K562 (cell line): ENCODE results near the gene AGBL1. TPM values are rescaled to one million over a fixed set of nuclear protein-coding genes. Genes with fewer than 3 reads are reported as not detected.

Source experiments
- CEBPB ChIP-seq: fragments of 450-650 bp; IDR thresholded peaks from 2 replicates; pipeline ENCODE4 v1.6.1; 2016; ENCODE audit warnings: missing genetic modification characterization, missing compliant biosample characterization
- KAT8 ChIP-seq: fragments of 450-650 bp; IDR thresholded peaks from 2 replicates; pipeline ENCODE4 v1.6.1; 2016; ENCODE audit warnings: low read depth, mild to moderate bottlenecking
- MAFG ChIP-seq: fragments of 450-650 bp; conservative IDR thresholded peaks from 2 replicates; pipeline ENCODE4 v1.6.1; 2016; ENCODE audit warnings: missing genetic modification characterization, missing compliant biosample characterization
- MAFK ChIP-seq: IDR thresholded peaks from 2 replicates; pipeline ENCODE4 v1.6.1; 2011; ENCODE audit warnings: low read length, improper control_type of control experiment
- MGA ChIP-seq: fragments of 450-650 bp; IDR thresholded peaks from 2 replicates; pipeline ENCODE4 v1.6.1; 2016; ENCODE audit warnings: mild to moderate bottlenecking, moderate library complexity
- MIER1 ChIP-seq: fragments of 450-650 bp; IDR thresholded peaks from 2 replicates; pipeline ENCODE4 v1.6.1; 2016; ENCODE audit warnings: antibody characterized with exemption, mild to moderate bottlenecking, low read depth
- PPARD ChIP-seq: fragments of 250-450 bp; sonication (Bioruptor Pico); IDR thresholded peaks from 2 replicates; pipeline ENCODE4 v1.8.0; 2022; ENCODE audit warnings: inconsistent platforms, mild to moderate bottlenecking, moderate library complexity
- PURB ChIP-seq: sonication (generic); formaldehyde crosslinking; IDR thresholded peaks from 2 replicates; pipeline ENCODE4 v1.9.0; 2021; ENCODE audit warnings: low read depth, mild to moderate bottlenecking, missing genetic modification reagents
- TEAD4 ChIP-seq, 2 experiments: sonication (generic) in 1 of 2; formaldehyde crosslinking in 1 of 2; IDR thresholded peaks; 2 replicates each; pipeline versions ENCODE4 v1.6.1 to v1.8.0; 2012 to 2022; ENCODE audit warnings: borderline replicate concordance in 1 of 2, inconsistent platforms in 1 of 2, low read length in 1 of 2, mild to moderate bottlenecking in 1 of 2, missing genetic modification reagents in 1 of 2
- ZNF197 ChIP-seq: fragments of 200-800 bp; sonication (Bioruptor generic); IDR thresholded peaks from 2 replicates; pipeline ENCODE4 v1.6.1; 2016; ENCODE audit warnings: low read depth, missing genetic modification characterization, missing compliant biosample characterization
- ZNF311 ChIP-seq: fragments of 250-450 bp; sonication (Bioruptor Pico); IDR thresholded peaks from 2 replicates; pipeline ENCODE4 v1.4.0; 2020; ENCODE audit warnings: mild to moderate bottlenecking, moderate library complexity
- ZNF699 ChIP-seq: fragments of 250-450 bp; sonication (Bioruptor Pico); IDR thresholded peaks from 2 replicates; pipeline ENCODE4 v1.8.0; 2021; ENCODE audit warnings: mild to moderate bottlenecking, moderate library complexity; ENCODE audit not compliant: insufficient replicate concordance
- polyA plus RNA-seq, 8 experiments: library from polyadenylated mRNA; depleted of rRNA in 4 of 8; stranded (reverse) in 5 of 8; unstranded in 3 of 8; fragments of >200 nt; fragmentation: Nextera tagmentation in 2 of 8; fragmentation: Illumina TruSeq in 1 of 8; extraction: Ambion mirVana in 2 of 8; extraction: Trizol in 1 of 8; gene quantifications; 2 replicates each; pipeline versions ENCODE4 v1.2.1 to v1.2.3, GENCODE V29; 2011 to 2014; ENCODE audit warnings: inconsistent platforms in 1 of 8, missing spikeins in 1 of 8
- total RNA-seq, 7 experiments: library from RNA; depleted of rRNA in 6 of 7; stranded (reverse); fragments of >200 nt in 6 of 7; fragmentation: Illumina TruSeq in 2 of 7; extraction: Trizol in 2 of 7; gene quantifications; 2 replicates each; pipeline versions ENCODE4 v1.2.1 to v1.2.3, GENCODE V29; 2011 to 2021; ENCODE audit warnings: low replicate concordance in 1 of 7
- TF ChIP-seq, protein P1 (sequence below): fragments of 450-650 bp; IDR thresholded peaks from 2 replicates; pipeline ENCODE4 v1.6.1; 2017; ENCODE audit warnings: antibody characterized with exemption, mild to moderate bottlenecking

AGBL1 gene
- total and polyA plus RNA-seq, 9 of the 15 experiments (the other 6 are each of a cell fraction or from before 2014, with no cell fraction given) = not detected

GRCh38 chr15:86066174-86066834, 13.4 kb upstream of the AGBL1 start (continued):
- no peak for TF ChIP-seq MGA
- TF ChIP-seq TEAD4 (IDR thresholded peaks at IDR 0.05; ENCODE audit: low read length) = no peak
- no peak for TF ChIP-seq TEAD4 (CRISPR knock-in tag; IDR thresholded peaks at IDR 0.05; ENCODE audit: borderline replicate concordance)
- TF ChIP-seq MAFG = no peak
- TF ChIP-seq ZNF197 (CRISPR knock-in tag) = no peak
- no peak for TF ChIP-seq MIER1
- TF ChIP-seq PPARD = no peak
- no peak for TF ChIP-seq CEBPB
- no peak for TF ChIP-seq PURB
- no peak for TF ChIP-seq KAT8
- no peak for TF ChIP-seq MAFK
- TF ChIP-seq, protein P1, sequence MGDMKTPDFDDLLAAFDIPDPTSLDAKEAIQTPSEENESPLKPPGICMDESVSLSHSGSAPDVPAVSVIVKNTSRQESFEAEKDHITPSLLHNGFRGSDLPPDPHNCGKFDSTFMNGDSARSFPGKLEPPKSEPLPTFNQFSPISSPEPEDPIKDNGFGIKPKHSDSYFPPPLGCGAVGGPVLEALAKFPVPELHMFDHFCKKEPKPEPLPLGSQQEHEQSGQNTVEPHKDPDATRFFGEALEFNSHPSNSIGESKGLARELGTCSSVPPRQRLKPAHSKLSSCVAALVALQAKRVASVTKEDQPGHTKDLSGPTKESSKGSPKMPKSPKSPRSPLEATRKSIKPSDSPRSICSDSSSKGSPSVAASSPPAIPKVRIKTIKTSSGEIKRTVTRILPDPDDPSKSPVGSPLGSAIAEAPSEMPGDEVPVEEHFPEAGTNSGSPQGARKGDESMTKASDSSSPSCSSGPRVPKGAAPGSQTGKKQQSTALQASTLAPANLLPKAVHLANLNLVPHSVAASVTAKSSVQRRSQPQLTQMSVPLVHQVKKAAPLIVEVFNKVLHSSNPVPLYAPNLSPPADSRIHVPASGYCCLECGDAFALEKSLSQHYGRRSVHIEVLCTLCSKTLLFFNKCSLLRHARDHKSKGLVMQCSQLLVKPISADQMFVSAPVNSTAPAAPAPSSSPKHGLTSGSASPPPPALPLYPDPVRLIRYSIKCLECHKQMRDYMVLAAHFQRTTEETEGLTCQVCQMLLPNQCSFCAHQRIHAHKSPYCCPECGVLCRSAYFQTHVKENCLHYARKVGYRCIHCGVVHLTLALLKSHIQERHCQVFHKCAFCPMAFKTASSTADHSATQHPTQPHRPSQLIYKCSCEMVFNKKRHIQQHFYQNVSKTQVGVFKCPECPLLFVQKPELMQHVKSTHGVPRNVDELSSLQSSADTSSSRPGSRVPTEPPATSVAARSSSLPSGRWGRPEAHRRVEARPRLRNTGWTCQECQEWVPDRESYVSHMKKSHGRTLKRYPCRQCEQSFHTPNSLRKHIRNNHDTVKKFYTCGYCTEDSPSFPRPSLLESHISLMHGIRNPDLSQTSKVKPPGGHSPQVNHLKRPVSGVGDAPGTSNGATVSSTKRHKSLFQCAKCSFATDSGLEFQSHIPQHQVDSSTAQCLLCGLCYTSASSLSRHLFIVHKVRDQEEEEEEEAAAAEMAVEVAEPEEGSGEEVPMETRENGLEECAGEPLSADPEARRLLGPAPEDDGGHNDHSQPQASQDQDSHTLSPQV = no peak
- TF ChIP-seq ZNF699 (CRISPR knock-in tag) = no peak
- TF ChIP-seq ZNF311 (CRISPR knock-in tag) = no peak
